Measurements from ENCODE around the gene ASCC2.

Gene ASCC2

GRCh38 chr22:29780220-29780619, 57.9 kb downstream of the ASCC2 start:
- TF ChIP-seq SNAI2 (CRISPR knock-in tag; IDR thresholded peaks at IDR 0.05) (no peak), PATZ1 (CRISPR knock-in tag; IDR thresholded peaks at IDR 0.05; ENCODE audit: borderline replicate concordance) (no peak)
- TF ChIP-seq, protein P1, sequence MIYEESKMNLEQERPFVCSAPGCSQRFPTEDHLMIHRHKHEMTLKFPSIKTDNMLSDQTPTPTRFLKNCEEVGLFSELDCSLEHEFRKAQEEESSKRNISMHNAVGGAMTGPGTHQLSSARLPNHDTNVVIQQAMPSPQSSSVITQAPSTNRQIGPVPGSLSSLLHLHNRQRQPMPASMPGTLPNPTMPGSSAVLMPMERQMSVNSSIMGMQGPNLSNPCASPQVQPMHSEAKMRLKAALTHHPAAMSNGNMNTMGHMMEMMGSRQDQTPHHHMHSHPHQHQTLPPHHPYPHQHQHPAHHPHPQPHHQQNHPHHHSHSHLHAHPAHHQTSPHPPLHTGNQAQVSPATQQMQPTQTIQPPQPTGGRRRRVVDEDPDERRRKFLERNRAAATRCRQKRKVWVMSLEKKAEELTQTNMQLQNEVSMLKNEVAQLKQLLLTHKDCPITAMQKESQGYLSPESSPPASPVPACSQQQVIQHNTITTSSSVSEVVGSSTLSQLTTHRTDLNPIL (CRISPR knock-in tag; IDR thresholded peaks at IDR 0.05; ENCODE audit: low read depth) = no peak
- no peak for ATAC-seq

- peak; percentile 72 for ATAC-seq
- TF ChIP-seq, protein P2, sequence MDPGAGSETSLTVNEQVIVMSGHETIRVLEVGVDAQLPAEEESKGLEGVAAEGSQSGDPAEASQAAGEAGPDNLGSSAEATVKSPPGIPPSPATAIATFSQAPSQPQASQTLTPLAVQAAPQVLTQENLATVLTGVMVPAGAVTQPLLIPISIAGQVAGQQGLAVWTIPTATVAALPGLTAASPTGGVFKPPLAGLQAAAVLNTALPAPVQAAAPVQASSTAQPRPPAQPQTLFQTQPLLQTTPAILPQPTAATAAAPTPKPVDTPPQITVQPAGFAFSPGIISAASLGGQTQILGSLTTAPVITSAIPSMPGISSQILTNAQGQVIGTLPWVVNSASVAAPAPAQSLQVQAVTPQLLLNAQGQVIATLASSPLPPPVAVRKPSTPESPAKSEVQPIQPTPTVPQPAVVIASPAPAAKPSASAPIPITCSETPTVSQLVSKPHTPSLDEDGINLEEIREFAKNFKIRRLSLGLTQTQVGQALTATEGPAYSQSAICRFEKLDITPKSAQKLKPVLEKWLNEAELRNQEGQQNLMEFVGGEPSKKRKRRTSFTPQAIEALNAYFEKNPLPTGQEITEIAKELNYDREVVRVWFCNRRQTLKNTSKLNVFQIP (CRISPR knock-in tag; IDR thresholded peaks at IDR 0.05; ENCODE audit: borderline replicate concordance, low read depth) = no peak
- TF ChIP-seq RARB (CRISPR knock-in tag; IDR thresholded peaks at IDR 0.05) (no peak), ESRRG (CRISPR knock-in tag; IDR thresholded peaks at IDR 0.05) (no peak), ZNF70 (CRISPR knock-in tag; IDR thresholded peaks at IDR 0.05) (no peak), ZNF8 (CRISPR knock-in tag; IDR thresholded peaks at IDR 0.05) (no peak), ZFP30 (CRISPR knock-in tag; IDR thresholded peaks at IDR 0.05) (no peak), TOX (CRISPR knock-in tag; IDR thresholded peaks at IDR 0.05; ENCODE audit: borderline replicate concordance) (no peak), PPARA (CRISPR knock-in tag; IDR thresholded peaks at IDR 0.05; ENCODE audit: borderline replicate concordance) (no peak), CSRNP3 (CRISPR knock-in tag; IDR thresholded peaks at IDR 0.05) (no peak), CSDC2 (CRISPR knock-in tag; IDR thresholded peaks at IDR 0.05) (no peak), ZNF565 (CRISPR knock-in tag; conservative IDR thresholded peaks at IDR 0.05; ENCODE audit: low read depth) (no peak)
- TF ChIP-seq, protein P1 (CRISPR knock-in tag; IDR thresholded peaks at IDR 0.05; ENCODE audit: low read depth) = no peak
Observed at GRCh38 chr22:29773233-29773632, 64.8 kb downstream of the ASCC2 start.

GRCh38 chr22:29772170-29772641, 65.9 kb downstream of the ASCC2 start:
- TF ChIP-seq PPARA (CRISPR knock-in tag; IDR thresholded peaks at IDR 0.05; ENCODE audit: borderline replicate concordance) (no peak), ZNF565 (CRISPR knock-in tag; conservative IDR thresholded peaks at IDR 0.05; ENCODE audit: low read depth) (no peak), GLIS3 (CRISPR knock-in tag; IDR thresholded peaks at IDR 0.05) (no peak), ZC3H10 (CRISPR knock-in tag; IDR thresholded peaks at IDR 0.05) (no peak), ZNF70 (CRISPR knock-in tag; IDR thresholded peaks at IDR 0.05) (no peak), TCF4 (CRISPR knock-in tag; IDR thresholded peaks at IDR 0.05; ENCODE audit: borderline replicate concordance) (no peak), ZFP3 (CRISPR knock-in tag; IDR thresholded peaks at IDR 0.05) (no peak), ARNTL (CRISPR knock-in tag; IDR thresholded peaks at IDR 0.05; ENCODE audit: borderline replicate concordance, low read depth) (no peak)
- peak; percentile 91 for ATAC-seq

DNA sequence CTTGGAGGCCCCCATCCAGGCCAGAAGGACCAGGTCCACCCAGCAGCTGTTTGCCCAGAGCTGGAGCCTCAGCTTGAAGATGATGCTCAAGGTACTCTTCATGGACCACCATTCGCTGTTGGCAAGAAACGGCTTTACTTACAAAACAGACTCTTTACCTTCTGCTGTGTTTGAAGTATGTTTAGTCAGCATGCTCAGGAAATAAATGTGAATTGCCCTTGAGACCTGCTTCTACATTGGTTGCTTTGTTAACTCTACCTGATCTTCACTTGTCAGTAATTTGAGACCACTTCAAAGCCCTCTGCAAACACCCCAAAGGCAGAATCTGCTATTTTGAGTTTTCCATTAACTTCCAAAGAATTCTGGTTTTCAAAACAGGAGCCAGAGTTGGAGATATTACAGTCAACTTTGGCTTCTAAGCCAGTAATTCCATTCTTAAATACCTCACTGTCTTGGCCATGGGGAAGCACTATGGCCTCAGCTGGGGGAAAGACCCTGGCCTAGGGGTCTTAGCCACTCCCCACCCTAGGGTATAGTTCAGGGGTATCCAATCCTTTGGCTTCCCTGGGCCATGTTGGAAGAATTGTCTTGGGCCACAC, 68.3 kb downstream of the ASCC2 start:
- ATAC-seq = no peak
- TF ChIP-seq ZNF8 (CRISPR knock-in tag; IDR thresholded peaks at IDR 0.05) (no peak), ZNF565 (CRISPR knock-in tag; conservative IDR thresholded peaks at IDR 0.05; ENCODE audit: low read depth) (no peak), ARNTL (CRISPR knock-in tag; IDR thresholded peaks at IDR 0.05; ENCODE audit: borderline replicate concordance, low read depth) (no peak), SNAI2 (CRISPR knock-in tag; IDR thresholded peaks at IDR 0.05) (no peak), CSRNP3 (CRISPR knock-in tag; IDR thresholded peaks at IDR 0.05) (no peak), ZFP30 (CRISPR knock-in tag; IDR thresholded peaks at IDR 0.05) (no peak), TSHZ2 (CRISPR knock-in tag; IDR thresholded peaks at IDR 0.05) (no peak), OSR1 (CRISPR knock-in tag; IDR thresholded peaks at IDR 0.05) (no peak), GLIS3 (CRISPR knock-in tag; IDR thresholded peaks at IDR 0.05) (no peak), ESRRG (CRISPR knock-in tag; IDR thresholded peaks at IDR 0.05) (no peak), ZC3H10 (CRISPR knock-in tag; IDR thresholded peaks at IDR 0.05) (no peak)

All from SK-N-SH treated with all-trans-retinoic acid at 6 μM for 48 hours (cell line).